Measurements from ENCODE around the gene EEIG1.

EEIG1 gene

GRCh38 chr9:127958728-127959127, 22.1 kb downstream of the EEIG1 start:
- H3K9me2 ChIP-seq (replicated peaks; ENCODE audit: low read depth, low read length), result no peaks in the 10 kb centered on the region
- TF ChIP-seq EZH2phosphoT487 (IDR thresholded peaks at IDR 0.05; ENCODE audit: borderline replicate concordance) (no peak), CTCF (conservative IDR thresholded peaks at IDR 0.05; ENCODE audit: low read length) (no peak)
- H3K9ac ChIP-seq (ENCODE audit: low read depth, low read length, poor library complexity, severe bottlenecking), result no peak overlapping the region
- H3K4me2 ChIP-seq (ENCODE audit: low read depth, low read length, poor library complexity, severe bottlenecking), result no peak overlapping the region
- H3F3A ChIP-seq (ENCODE audit: low read depth), result no peaks in the 10 kb centered on the region
- H3K9me3 ChIP-seq (ENCODE audit: insufficient read depth, low read depth, low read length), result no peaks in the 10 kb centered on the region
- no peak overlapping the region for H2AFZ ChIP-seq (ENCODE audit: low read length)
- no peaks in the 10 kb centered on the region; the same call in 1 of the 2 replicates for H3K36me3 ChIP-seq (ENCODE audit: insufficient read depth, low read length)
- no peak overlapping the region for H3K4me3 ChIP-seq (ENCODE audit: low read length, poor library complexity, severe bottlenecking)
- peaks cover 14% of the 10 kb centered on the region for H3K4me1 ChIP-seq (ENCODE audit: insufficient read depth, low read length, poor library complexity, severe bottlenecking)
- H3K79me2 ChIP-seq (ENCODE audit: insufficient read depth, low read length), result peaks cover 84% of the 10 kb centered on the region; the same call in 1 of the 2 replicates
- H3K27me3 ChIP-seq (ENCODE audit: insufficient read depth, low read length, poor library complexity, severe bottlenecking), result no peaks in the 10 kb centered on the region
- H4K20me1 ChIP-seq (ENCODE audit: insufficient read depth, low read length, poor library complexity, severe bottlenecking), result peaks cover 4% of the 10 kb centered on the region

- H4K20me1 ChIP-seq (ENCODE audit: insufficient read depth, low read length, poor library complexity, severe bottlenecking), result peaks cover 4% of the 10 kb centered on the region
- H3K9ac ChIP-seq (ENCODE audit: low read depth, low read length, poor library complexity, severe bottlenecking), result no peak overlapping the region
- H3K79me2 ChIP-seq (ENCODE audit: insufficient read depth, low read length), result peaks cover 67% of the 10 kb centered on the region; the same call in 1 of the 2 replicates
- no peaks in the 10 kb centered on the region for H3K27me3 ChIP-seq (ENCODE audit: insufficient read depth, low read length, poor library complexity, severe bottlenecking)
- H3K9me2 ChIP-seq (replicated peaks; ENCODE audit: low read depth, low read length), result no peaks in the 10 kb centered on the region
- peaks cover 14% of the 10 kb centered on the region for H3K4me1 ChIP-seq (ENCODE audit: insufficient read depth, low read length, poor library complexity, severe bottlenecking)
- H3K4me2 ChIP-seq (ENCODE audit: low read depth, low read length, poor library complexity, severe bottlenecking), result no peak overlapping the region
- H3F3A ChIP-seq (ENCODE audit: low read depth), result no peaks in the 10 kb centered on the region
- no peaks in the 10 kb centered on the region; the same call in 1 of the 2 replicates for H3K36me3 ChIP-seq (ENCODE audit: insufficient read depth, low read length)
- no peak overlapping the region for H2AFZ ChIP-seq (ENCODE audit: low read length)
- TF ChIP-seq EZH2phosphoT487 (IDR thresholded peaks at IDR 0.05; ENCODE audit: borderline replicate concordance) (no peak), CTCF (conservative IDR thresholded peaks at IDR 0.05; ENCODE audit: low read length) (peak; percentile 71)
- H3K9me3 ChIP-seq (ENCODE audit: insufficient read depth, low read depth, low read length), result no peaks in the 10 kb centered on the region
- H3K4me3 ChIP-seq (ENCODE audit: low read length, poor library complexity, severe bottlenecking), result no peak overlapping the region
Observed at GRCh38 chr9:127955294-127956015, 25.3 kb downstream of the EEIG1 start.

- no peak for TF ChIP-seq EZH2phosphoT487 (IDR thresholded peaks at IDR 0.05; ENCODE audit: borderline replicate concordance)
- TF ChIP-seq CTCF (conservative IDR thresholded peaks at IDR 0.05; ENCODE audit: low read length), result no peak
- no peaks in the 10 kb centered on the region for H3F3A ChIP-seq (ENCODE audit: low read depth)
- no peaks in the 10 kb centered on the region; the same call in 1 of the 2 replicates for H3K36me3 ChIP-seq (ENCODE audit: insufficient read depth, low read length)
- no peaks in the 10 kb centered on the region for H3K27me3 ChIP-seq (ENCODE audit: insufficient read depth, low read length, poor library complexity, severe bottlenecking)
- no peak overlapping the region for H2AFZ ChIP-seq (ENCODE audit: low read length)
- H3K79me2 ChIP-seq (ENCODE audit: insufficient read depth, low read length), result peaks cover 65% of the 10 kb centered on the region; the same call in 1 of the 2 replicates
- H3K9me3 ChIP-seq (ENCODE audit: insufficient read depth, low read depth, low read length), result no peaks in the 10 kb centered on the region
- H4K20me1 ChIP-seq (ENCODE audit: insufficient read depth, low read length, poor library complexity, severe bottlenecking), result peaks cover 4% of the 10 kb centered on the region
- no peak overlapping the region for H3K9ac ChIP-seq (ENCODE audit: low read depth, low read length, poor library complexity, severe bottlenecking)
- H3K4me3 ChIP-seq (ENCODE audit: low read length, poor library complexity, severe bottlenecking), result no peak overlapping the region
- no peaks in the 10 kb centered on the region for H3K9me2 ChIP-seq (replicated peaks; ENCODE audit: low read depth, low read length)
- H3K4me1 ChIP-seq (ENCODE audit: insufficient read depth, low read length, poor library complexity, severe bottlenecking), result peaks cover 14% of the 10 kb centered on the region
- H3K4me2 ChIP-seq (ENCODE audit: low read depth, low read length, poor library complexity, severe bottlenecking), result no peak overlapping the region
Observed at GRCh38 chr9:127954831-127955293, 25.9 kb downstream of the EEIG1 start.
